Pancreas (tissue), 10 donors: ENCODE data around the gene SLC24A3. TPM values are rescaled to one million over a fixed set of nuclear protein-coding genes. Genes with fewer than 3 reads are reported as not detected.

Experiments
- ATAC-seq, 4 donors: fragments of 200-7000 bp; cut with Tn5 transposase; one replicate each; pipeline versions ENCODE4 v1.8.0 to v1.9.1; 2020; ENCODE audit warnings: mild to moderate bottlenecking in 4 of 4, moderate library complexity in 4 of 4
- DNase-seq, 6 donors: peaks; one replicate each; pipeline ENCODE4 v3.0.0-alpha.2; 2020
- FAIRE-seq: peaks from 2 replicates; lab custom pipeline; 2012; peaks lifted over from hg19 to GRCh38; lab: Jason Lieb, UNC
- H3K27ac ChIP-seq, 4 donors: fragments of 200-600 bp; sonication (generic); 1 replicate in 3 of 4; 2 replicates in 1 of 4; pipeline versions ENCODE4 v1.5.0 to v1.8.0; 2020
- H3K27me3 ChIP-seq, 4 donors: fragments of 200-600 bp; one replicate each; pipeline ENCODE4 v1.8.0; 2021
- H3K36me3 ChIP-seq, 3 donors: fragments of 200-600 bp; sonication (generic) in 1 of 3; one replicate each; pipeline versions ENCODE4 v1.5.0 to v1.8.0; 2020 to 2021
- H3K4me1 ChIP-seq, 3 donors: fragments of 200-600 bp; one replicate each; pipeline ENCODE4 v1.8.0; 2021
- H3K4me3 ChIP-seq, 4 donors: fragments of 200-600 bp; sonication (generic) in 2 of 4; one replicate each; pipeline versions ENCODE4 v1.5.0 to v1.8.0; 2020 to 2021
- H3K9me3 ChIP-seq, 4 donors: fragments of 200-600 bp; one replicate each; pipeline ENCODE4 v1.8.0; 2021
- CTCF ChIP-seq, 4 donors: fragments of 200-600 bp; sonication (generic) in 3 of 4; IDR thresholded peaks; one replicate each; pipeline versions ENCODE4 v1.5.0 to v1.8.0; 2021; ENCODE audit warnings: antibody characterized with exemption in 4 of 4
- WGBS, 2 donors: extraction: QIAGEN DNeasy Blood & Tissue Kit; methylation state at CpG; one replicate each; pipeline ENCODE4 v1.1.7; 2013; 5-methylcytosine and 5-hydroxymethylcytosine counted together
- intact Hi-C, 3 donors: fragments of 100-400 bp; cut with DNase I; formaldehyde crosslinking; loops; one replicate each; pipeline versions ENCODE4 v1.11.1 to v1.14.2; 2022
- polyA plus RNA-seq, 2 donors: library from polyadenylated mRNA; stranded (reverse); fragments of 200-250 nt; gene quantifications; one replicate each; pipeline ENCODE4 v1.2.3, GENCODE V29; 2013
- total RNA-seq, 6 donors: library from RNA; stranded (reverse); fragmentation: NEBNext Ultra II Directional in 4 of 6; extraction: Animal tissue kit (Norgen Biotek cat#: 25700) in 4 of 6; gene quantifications; one replicate each; pipeline versions ENCODE4 v1.2.1 to v1.2.4, GENCODE V29; 2021 to 2023
- donor health status: healthy with polysubstance abuse.
- donor health status: DM: no; HTN: no; CAD: no; lungs with moderate emphysema.
- donor health status: DM: no; HTN: no; CAD: no.
- donor health status: control.
- donor health status: control.
- donor health status: Bipolar disorder and iron deficiency.
- donor health status: DM: yes; HTN: yes; CAD: no.
- donor health status: DM: no; HTN: no; CAD: no.
- donor health status: DM: no; HTN: no; CAD: no.
- donor health status: DM: yes; HTN: yes; CAD: no.

The SLC24A3 gene
- total and polyA plus RNA-seq, 8 donors, result 0.28 to 0.87 (median 0.49) TPM

- H3K27ac ChIP-seq, result no peak overlapping the region
- no peaks in the 10 kb centered on the region for H3K4me1 ChIP-seq
- FAIRE-seq (no peak), DNase-seq (no peak), ATAC-seq (no peak)
- H3K9me3 ChIP-seq, result no peaks in the 10 kb centered on the region
- no peaks in the 10 kb centered on the region for H3K27me3 ChIP-seq
- TF ChIP-seq CTCF (IDR thresholded peaks at IDR 0.05), result no peak
- H3K4me3 ChIP-seq, result no peak overlapping the region
- intact Hi-C loops, result no loop called here
- 79 to 89% methylated on average over 7 of the region's 7 CpGs for WGBS, 2 donors
- no peaks in the 10 kb centered on the region for H3K36me3 ChIP-seq
Measured at GRCh38 chr20:19264191-19264590, 51.7 kb downstream of the SLC24A3 start.

- H3K36me3 ChIP-seq, result no peaks in the 10 kb centered on the region
- WGBS, 2 donors, result 70 to 79% methylated on average over 3 of the region's 3 CpGs
- no peak overlapping the region for H3K27ac ChIP-seq
- ATAC-seq (no peak), DNase-seq (no peak), FAIRE-seq (no peak)
- no peaks in the 10 kb centered on the region for H3K4me1 ChIP-seq
- no peak overlapping the region for H3K4me3 ChIP-seq
- H3K27me3 ChIP-seq, result no peaks in the 10 kb centered on the region
- no peak for TF ChIP-seq CTCF (IDR thresholded peaks at IDR 0.05)
- H3K9me3 ChIP-seq, result no peaks in the 10 kb centered on the region
- intact Hi-C loops, result no loop called here
Measured at GRCh38 chr20:19265646-19266374, 53.4 kb downstream of the SLC24A3 start.

GRCh38 chr20:19268426-19268825 is 56.0 kb downstream of the SLC24A3 start:
- intact Hi-C loops, result no loop called here
- Histone ChIP-seq H3K36me3 (no peaks in the 10 kb centered on the region), H3K27ac (no peak overlapping the region), H3K27me3 (no peaks in the 10 kb centered on the region), H3K9me3 (no peaks in the 10 kb centered on the region), H3K4me3 (no peak overlapping the region), H3K4me1 (no peaks in the 10 kb centered on the region)
- ATAC-seq (no peak), FAIRE-seq (no peak), DNase-seq (no peak)
- WGBS, 2 donors, result 77 to 89% methylated on average over 2 of the region's 2 CpGs
- TF ChIP-seq CTCF (IDR thresholded peaks at IDR 0.05), result no peak

GRCh38 chr20:19269737-19270340 is 57.4 kb downstream of the SLC24A3 start:
- no peak for FAIRE-seq
- no peak for ATAC-seq
- 64 to 73% methylated on average over 8 of the region's 8 CpGs for WGBS, 2 donors

More at GRCh38 chr20:19269737-19270340, 57.4 kb downstream of the SLC24A3 start:
- H3K27ac ChIP-seq, result no peak overlapping the region
- no peaks in the 10 kb centered on the region for H3K4me1 ChIP-seq
- no peaks in the 10 kb centered on the region for H3K9me3 ChIP-seq
- DNase-seq, result no peak
- no peak for TF ChIP-seq CTCF (IDR thresholded peaks at IDR 0.05)
- H3K27me3 ChIP-seq, result no peaks in the 10 kb centered on the region
- intact Hi-C loops, result no loop called here
- H3K36me3 ChIP-seq, result no peaks in the 10 kb centered on the region
- no peak overlapping the region for H3K4me3 ChIP-seq
